MM.1S (cell line): Measurements from ENCODE around the gene PLAAT4.
A peak's percentile ranks its signal among the peaks of the same experiment; 100 is the strongest.

Experiments used
- DNase-seq: peaks from one replicate; pipeline ENCODE4 v3.0.0-alpha.2; 2015
- H2AFZ ChIP-seq: fragments of 300-600 bp; sonication (generic); 2 replicates; pipeline ENCODE4 v1.6.0; 2016; ENCODE audit warnings: antibody characterized with exemption, low read length
- H3F3A ChIP-seq: fragments of 300-600 bp; sonication (generic); 2 replicates; pipeline ENCODE4 v1.6.1; 2016; ENCODE audit warnings: mild to moderate bottlenecking, antibody characterized with exemption, low read length, moderate library complexity, mixed read lengths; ENCODE audit not compliant: insufficient read depth
- H3K27ac ChIP-seq: fragments of 300-600 bp; sonication (generic); 2 replicates; pipeline ENCODE4 v1.5.1; 2016; ENCODE audit warnings: mild to moderate bottlenecking, low read length
- H3K27me3 ChIP-seq: fragments of 300-600 bp; sonication (generic); replicated peaks from 2 replicates; pipeline ENCODE4 v1.6.0; 2016; ENCODE audit warnings: low read length; ENCODE audit not compliant: insufficient read depth
- H3K36me3 ChIP-seq: fragments of 300-600 bp; sonication (generic); replicated peaks from 2 replicates; pipeline ENCODE4 v1.6.1; 2016; ENCODE audit warnings: mild to moderate bottlenecking, low read length, mixed read lengths; ENCODE audit not compliant: insufficient read depth
- H3K4me1 ChIP-seq: fragments of 300-600 bp; sonication (generic); 2 replicates; pipeline ENCODE4 v1.6.1; 2016; ENCODE audit warnings: low read length, mixed read lengths
- H3K4me2 ChIP-seq: fragments of 300-600 bp; sonication (generic); 2 replicates; pipeline ENCODE4 v1.6.0; 2016; ENCODE audit warnings: low read depth, low read length
- H3K4me3 ChIP-seq: fragments of 300-600 bp; sonication (generic); 2 replicates; pipeline ENCODE4 v1.5.1; 2016; ENCODE audit warnings: low read length, mixed read lengths
- H3K79me2 ChIP-seq: fragments of 300-600 bp; sonication (generic); 2 replicates; pipeline ENCODE4 v1.6.1; 2016; ENCODE audit warnings: mixed run types, low read length, mixed read lengths
- H3K9ac ChIP-seq: fragments of 300-600 bp; sonication (generic); 2 replicates; pipeline ENCODE4 v1.6.1; 2016; ENCODE audit warnings: low read length, mixed read lengths
- H3K9me2 ChIP-seq: fragments of 300-600 bp; sonication (generic); replicated peaks from 2 replicates; pipeline ENCODE4 v1.6.1; 2016; ENCODE audit warnings: mild to moderate bottlenecking, low read length, mixed read lengths; ENCODE audit not compliant: insufficient read depth
- H3K9me3 ChIP-seq: fragments of 300-600 bp; sonication (generic); replicated peaks from 2 replicates; pipeline ENCODE4 v1.6.1; 2016; ENCODE audit warnings: mild to moderate bottlenecking, low read length, mixed read lengths; ENCODE audit not compliant: insufficient read depth
- H4K20me1 ChIP-seq: fragments of 300-600 bp; sonication (generic); 2 replicates; pipeline ENCODE4 v1.6.1; 2016; ENCODE audit warnings: mild to moderate bottlenecking, low read length, moderate library complexity, mixed read lengths; ENCODE audit not compliant: insufficient read depth
- CTCF ChIP-seq: fragments of 300-600 bp; sonication (generic); IDR thresholded peaks from 2 replicates; pipeline ENCODE4 v1.5.1; 2016; ENCODE audit warnings: antibody characterized with exemption, low read length, mixed read lengths
- EZH2 ChIP-seq: fragments of 300-600 bp; sonication (generic); optimal IDR thresholded peaks from 2 replicates; pipeline ENCODE3; 2017; ENCODE audit warnings: low read depth, mild to moderate bottlenecking, antibody characterized with exemption, low read length, mixed read lengths
- EZH2phosphoT487 ChIP-seq: fragments of 300-600 bp; sonication (generic); IDR thresholded peaks from 2 replicates; pipeline ENCODE4 v1.6.1; 2018; ENCODE audit warnings: antibody characterized with exemption, low read length

PLAAT4 gene

GRCh38 chr11:63534076-63534475, 2.5 kb upstream of the PLAAT4 start:
- H3K79me2 ChIP-seq, result no peaks in the 10 kb centered on the region
- no peak overlapping the region for H2AFZ ChIP-seq
- TF ChIP-seq EZH2phosphoT487 (no peak), EZH2 (no peak), CTCF (no peak)
- peak overlapping the region; percentile 79; the same call in 1 of the 2 replicates for H3K27ac ChIP-seq
- no peaks in the 10 kb centered on the region for H3K9me2 ChIP-seq
- H3K4me1 ChIP-seq, result peaks cover 29% of the 10 kb centered on the region
- no peaks in the 10 kb centered on the region for H4K20me1 ChIP-seq
- H3K4me2 ChIP-seq, result no peak overlapping the region
- no peaks in the 10 kb centered on the region for H3K27me3 ChIP-seq
- H3K9ac ChIP-seq, result no peak overlapping the region
- no peaks in the 10 kb centered on the region for H3K36me3 ChIP-seq
- no peaks in the 10 kb centered on the region for H3K9me3 ChIP-seq
- no peak for DNase-seq
- no peak overlapping the region for H3K4me3 ChIP-seq
- H3F3A ChIP-seq, result peaks cover 30% of the 10 kb centered on the region

GRCh38 chr11:63534895-63535461, 1.6 kb upstream of the PLAAT4 start:
- no peaks in the 10 kb centered on the region for H4K20me1 ChIP-seq
- H3K4me2 ChIP-seq, result peak overlapping the region; percentile 89
- DNase-seq, result peak; percentile 80
- H3K27ac ChIP-seq, result peak overlapping the region; percentile 79
- H3K79me2 ChIP-seq, result no peaks in the 10 kb centered on the region
- peaks cover 30% of the 10 kb centered on the region for H3F3A ChIP-seq
- H3K9me2 ChIP-seq, result no peaks in the 10 kb centered on the region
- peaks cover 29% of the 10 kb centered on the region for H3K4me1 ChIP-seq
- TF ChIP-seq EZH2 (no peak), CTCF (no peak), EZH2phosphoT487 (no peak)
- no peaks in the 10 kb centered on the region for H3K27me3 ChIP-seq
- H3K9ac ChIP-seq, result peak overlapping the region; percentile 27; the same call in 1 of the 2 replicates
- H3K4me3 ChIP-seq, result peak overlapping the region; percentile 9; the same call in 1 of the 2 replicates
- H2AFZ ChIP-seq, result peak overlapping the region; percentile 77
- H3K9me3 ChIP-seq, result no peaks in the 10 kb centered on the region
- H3K36me3 ChIP-seq, result no peaks in the 10 kb centered on the region

- Histone ChIP-seq H3K9me3 (no peaks in the 10 kb centered on the region), H3K4me3 (no peak overlapping the region), H3K27ac (peak overlapping the region; percentile 79; the same call in 1 of the 2 replicates), H3K9ac (peak overlapping the region; percentile 27; the same call in 1 of the 2 replicates), H3K9me2 (no peaks in the 10 kb centered on the region), H3K36me3 (no peaks in the 10 kb centered on the region), H3K4me1 (peaks cover 29% of the 10 kb centered on the region), H2AFZ (0 out of 2 replicates have a peak overlapping the region, but pooled peaks have one; percentile 77), H3K4me2 (peak overlapping the region; percentile 89; the same call in 1 of the 2 replicates), H3K27me3 (no peaks in the 10 kb centered on the region), H3F3A (peaks cover 30% of the 10 kb centered on the region), H4K20me1 (no peaks in the 10 kb centered on the region), H3K79me2 (no peaks in the 10 kb centered on the region)
- TF ChIP-seq EZH2phosphoT487, result no peak
- no peak for TF ChIP-seq CTCF
- TF ChIP-seq EZH2, result no peak
- no peak for DNase-seq
These were observed 874 bp upstream of the PLAAT4 start for GRCh38 chr11:63535734-63536133.
